ENCODE data around the gene IL22RA1.

- no peak for TF ChIP-seq RAD21 (IDR thresholded peaks at IDR 0.05 in 1 of 2, conservative IDR thresholded peaks at IDR 0.05 in 1 of 2; ENCODE audit: low read depth in 2 of 2, low read length in 2 of 2)
- TF ChIP-seq EP300 (IDR thresholded peaks at IDR 0.05; ENCODE audit: borderline replicate concordance in 1 of 2, low read depth in 2 of 2, low read length in 2 of 2), result no peak
- TF ChIP-seq SIN3A (conservative IDR thresholded peaks at IDR 0.05 in 1 of 2, IDR thresholded peaks at IDR 0.05 in 1 of 2; ENCODE audit: low read depth in 1 of 2, low read length in 2 of 2), result no peak
- TF ChIP-seq FOSL1 (IDR thresholded peaks at IDR 0.05; ENCODE audit: insufficient read depth, low read depth, low read length), result no peak
- TF ChIP-seq NRF1 (IDR thresholded peaks at IDR 0.05; ENCODE audit: low read depth, low read length), result no peak
- TF ChIP-seq CHD2 (IDR thresholded peaks at IDR 0.05; ENCODE audit: low read length), result no peak
- TF ChIP-seq ZNF274 (IDR thresholded peaks at IDR 0.05; ENCODE audit: borderline replicate concordance, extremely low read depth, low read length), result no peak
- TF ChIP-seq, protein P1, sequence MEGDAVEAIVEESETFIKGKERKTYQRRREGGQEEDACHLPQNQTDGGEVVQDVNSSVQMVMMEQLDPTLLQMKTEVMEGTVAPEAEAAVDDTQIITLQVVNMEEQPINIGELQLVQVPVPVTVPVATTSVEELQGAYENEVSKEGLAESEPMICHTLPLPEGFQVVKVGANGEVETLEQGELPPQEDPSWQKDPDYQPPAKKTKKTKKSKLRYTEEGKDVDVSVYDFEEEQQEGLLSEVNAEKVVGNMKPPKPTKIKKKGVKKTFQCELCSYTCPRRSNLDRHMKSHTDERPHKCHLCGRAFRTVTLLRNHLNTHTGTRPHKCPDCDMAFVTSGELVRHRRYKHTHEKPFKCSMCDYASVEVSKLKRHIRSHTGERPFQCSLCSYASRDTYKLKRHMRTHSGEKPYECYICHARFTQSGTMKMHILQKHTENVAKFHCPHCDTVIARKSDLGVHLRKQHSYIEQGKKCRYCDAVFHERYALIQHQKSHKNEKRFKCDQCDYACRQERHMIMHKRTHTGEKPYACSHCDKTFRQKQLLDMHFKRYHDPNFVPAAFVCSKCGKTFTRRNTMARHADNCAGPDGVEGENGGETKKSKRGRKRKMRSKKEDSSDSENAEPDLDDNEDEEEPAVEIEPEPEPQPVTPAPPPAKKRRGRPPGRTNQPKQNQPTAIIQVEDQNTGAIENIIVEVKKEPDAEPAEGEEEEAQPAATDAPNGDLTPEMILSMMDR (IDR thresholded peaks at IDR 0.05; ENCODE audit: control extremely low read depth in 1 of 3, insufficient read depth in 1 of 3, low read depth in 1 of 3, low read length in 3 of 3), result no peak
- TF ChIP-seq POLR2AphosphoS5 (IDR thresholded peaks at IDR 0.05; ENCODE audit: low read depth, low read length), result no peak
- TF ChIP-seq POLR2A (IDR thresholded peaks at IDR 0.05; ENCODE audit: control extremely low read depth in 1 of 2, low read depth in 2 of 2, low read length in 2 of 2), result no peak
- TF ChIP-seq MAX (IDR thresholded peaks at IDR 0.05), result no peak
- TF ChIP-seq GABPA (IDR thresholded peaks at IDR 0.05; ENCODE audit: borderline replicate concordance, insufficient read depth, low read length), result no peak
- TF ChIP-seq KDM1A (IDR thresholded peaks at IDR 0.05; ENCODE audit: borderline replicate concordance, low read length), result no peak
- no peak for TF ChIP-seq EZH2 (IDR thresholded peaks at IDR 0.05; ENCODE audit: low read depth, low read length, severe bottlenecking)
Measured at GRCh38 chr1:24082372-24082771, 60.6 kb downstream of the IL22RA1 start.
